Uterus (tissue), 2 donors: ENCODE results near the gene ARFIP1.

Source experiments
- CTCF ChIP-seq, 4 experiments: fragments of 200-600 bp in 2 of 4; fragments of 450-650 bp in 2 of 4; sonication (generic) in 2 of 4; IDR thresholded peaks; one replicate each; pipeline ENCODE4 v1.5.1; 2016 to 2019; ENCODE audit warnings: antibody characterized with exemption in 4 of 4, mild to moderate bottlenecking in 2 of 4, moderate library complexity in 1 of 4
- POLR2A ChIP-seq, 2 donors: fragments of 450-650 bp; IDR thresholded peaks; one replicate each; pipeline ENCODE4 v1.6.1; 2016; ENCODE audit warnings: antibody characterized with exemption in 2 of 2, mild to moderate bottlenecking in 1 of 2, moderate library complexity in 1 of 2

DNA sequence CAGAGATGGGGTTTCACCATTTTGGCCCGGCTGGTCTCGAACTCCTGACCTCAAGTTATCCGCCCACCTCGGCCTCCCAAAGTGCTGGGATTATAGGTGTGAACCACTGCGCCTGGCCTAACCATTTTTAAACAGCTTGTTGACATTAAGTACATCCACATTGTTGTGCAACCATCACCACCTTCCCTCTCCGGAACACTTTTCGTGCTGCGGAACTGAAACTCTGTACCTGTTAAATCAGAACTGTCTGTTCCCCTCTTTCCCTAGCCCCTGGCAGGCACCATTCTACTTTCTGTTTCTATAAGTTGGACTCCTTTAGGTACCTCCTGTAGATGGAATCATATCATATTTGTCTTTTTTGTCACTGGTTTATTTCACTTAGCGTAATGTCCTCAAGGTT is 165.9 kb downstream of the ARFIP1 start:
- TF ChIP-seq CTCF (IDR thresholded peaks at IDR 0.05): no peak
- TF ChIP-seq POLR2A (IDR thresholded peaks at IDR 0.05): no peak
